ENCODE results near the gene EIF2S3.

DNA sequence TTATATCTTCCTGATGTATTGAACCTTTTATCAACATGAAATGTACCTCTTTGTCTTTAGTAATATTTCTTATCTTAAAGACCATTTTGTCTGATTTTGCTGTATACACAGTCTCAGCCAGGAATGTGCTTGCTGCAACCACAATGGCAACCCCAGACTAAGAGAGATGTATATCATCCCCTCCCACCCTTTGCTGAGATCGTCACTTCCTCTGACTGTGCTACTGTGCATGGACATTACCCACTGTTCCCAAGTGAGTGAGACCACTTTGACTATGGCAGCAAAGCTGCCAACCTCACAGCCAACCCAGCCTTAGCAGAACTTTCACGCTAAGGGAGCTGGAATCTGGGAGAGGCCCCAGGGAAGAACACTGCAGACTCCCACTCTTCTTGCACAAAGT, 46.0 kb downstream of the EIF2S3 start:
- TF ChIP-seq, protein P1, sequence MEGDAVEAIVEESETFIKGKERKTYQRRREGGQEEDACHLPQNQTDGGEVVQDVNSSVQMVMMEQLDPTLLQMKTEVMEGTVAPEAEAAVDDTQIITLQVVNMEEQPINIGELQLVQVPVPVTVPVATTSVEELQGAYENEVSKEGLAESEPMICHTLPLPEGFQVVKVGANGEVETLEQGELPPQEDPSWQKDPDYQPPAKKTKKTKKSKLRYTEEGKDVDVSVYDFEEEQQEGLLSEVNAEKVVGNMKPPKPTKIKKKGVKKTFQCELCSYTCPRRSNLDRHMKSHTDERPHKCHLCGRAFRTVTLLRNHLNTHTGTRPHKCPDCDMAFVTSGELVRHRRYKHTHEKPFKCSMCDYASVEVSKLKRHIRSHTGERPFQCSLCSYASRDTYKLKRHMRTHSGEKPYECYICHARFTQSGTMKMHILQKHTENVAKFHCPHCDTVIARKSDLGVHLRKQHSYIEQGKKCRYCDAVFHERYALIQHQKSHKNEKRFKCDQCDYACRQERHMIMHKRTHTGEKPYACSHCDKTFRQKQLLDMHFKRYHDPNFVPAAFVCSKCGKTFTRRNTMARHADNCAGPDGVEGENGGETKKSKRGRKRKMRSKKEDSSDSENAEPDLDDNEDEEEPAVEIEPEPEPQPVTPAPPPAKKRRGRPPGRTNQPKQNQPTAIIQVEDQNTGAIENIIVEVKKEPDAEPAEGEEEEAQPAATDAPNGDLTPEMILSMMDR (IDR thresholded peaks at IDR 0.05) = no peak
- no peak for TF ChIP-seq POLR2A (IDR thresholded peaks at IDR 0.05)

All from Peyer's patch (tissue), 4 donors.